WTC11 (cell line): Measurements from ENCODE around the gene BLOC1S4.

Experiments
- AR ChIP-seq: fragments of 250-450 bp; sonication (Bioruptor Pico); IDR thresholded peaks from 2 replicates; pipeline ENCODE4 v1.9.0; 2021; ENCODE audit warnings: mild to moderate bottlenecking
- ATF6 ChIP-seq: sonication (generic); formaldehyde crosslinking; IDR thresholded peaks from 2 replicates; pipeline ENCODE4 v1.8.1; 2023; ENCODE audit warnings: mild to moderate bottlenecking, missing genetic modification reagents
- CREB1 ChIP-seq: sonication (generic); formaldehyde crosslinking; IDR thresholded peaks from 2 replicates; pipeline ENCODE4 v1.8.0; 2023; ENCODE audit warnings: mild to moderate bottlenecking, missing genetic modification reagents
- ETV6 ChIP-seq: sonication (generic); formaldehyde crosslinking; IDR thresholded peaks from 2 replicates; pipeline ENCODE4 v1.8.1; 2022; ENCODE audit warnings: mild to moderate bottlenecking, missing genetic modification reagents
- NR3C1 ChIP-seq: sonication (generic); formaldehyde crosslinking; conservative IDR thresholded peaks from 2 replicates; pipeline ENCODE4 v1.8.1; 2023; ENCODE audit warnings: low read depth, mild to moderate bottlenecking, missing genetic modification reagents
- OVOL2 ChIP-seq: fragments of 250-450 bp; sonication (Bioruptor Pico); IDR thresholded peaks from 2 replicates; pipeline ENCODE4 v1.9.0; 2021; ENCODE audit warnings: mild to moderate bottlenecking, borderline replicate concordance
- TF ChIP-seq, protein P1 (sequence below): fragments of 200-600 bp; IDR thresholded peaks from 2 replicates; pipeline ENCODE4 v1.8.0; 2022; ENCODE audit warnings: antibody characterized with exemption
- TF ChIP-seq, protein P2 (sequence below): sonication (generic); formaldehyde crosslinking; IDR thresholded peaks from 2 replicates; pipeline ENCODE4 v1.8.1; 2022; ENCODE audit warnings: low read depth, missing genetic modification reagents, borderline replicate concordance
- TF ChIP-seq, protein P3 (sequence below): sonication (generic); formaldehyde crosslinking; IDR thresholded peaks from 2 replicates; pipeline ENCODE4 v1.8.0; 2022; ENCODE audit warnings: mild to moderate bottlenecking, missing genetic modification reagents

DNA sequence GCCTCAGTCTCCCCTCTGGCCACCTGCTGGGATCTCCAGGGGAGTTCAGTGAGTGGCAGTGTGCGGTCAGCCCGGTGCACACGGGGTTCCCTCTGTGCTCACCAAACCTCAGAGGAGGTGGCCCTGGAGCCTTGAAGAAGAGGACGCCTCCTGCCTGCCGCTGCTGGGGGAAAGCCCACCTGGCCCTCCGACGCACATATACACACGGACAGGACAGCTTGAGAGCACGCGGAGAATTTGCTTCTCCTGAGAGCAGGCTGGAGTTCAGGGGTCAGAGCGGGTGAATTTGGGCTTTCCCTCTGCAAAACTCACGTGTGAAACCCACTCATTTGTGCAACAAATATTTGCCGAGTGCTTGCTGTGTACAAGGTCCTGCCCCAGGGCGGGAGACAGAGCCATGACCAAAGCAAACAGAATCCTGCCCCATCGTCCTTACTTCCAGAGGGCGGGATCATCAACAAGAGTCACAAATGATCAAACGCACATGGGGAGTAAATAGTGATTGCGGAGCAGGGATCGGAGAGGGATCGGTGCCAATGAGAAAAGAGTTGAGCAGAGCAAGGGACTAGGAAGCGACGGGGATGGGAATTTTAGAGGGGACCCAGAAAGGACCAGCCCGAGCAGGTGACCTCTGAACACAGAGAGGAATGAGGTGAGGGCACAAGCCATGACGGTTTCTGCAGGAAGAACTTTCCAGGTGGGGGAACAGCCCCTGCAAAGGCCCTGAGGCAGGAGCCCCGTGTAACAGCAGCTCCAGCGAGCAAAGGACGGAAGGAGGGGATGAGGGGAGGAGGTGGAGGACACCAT lies 17.6 kb downstream of the BLOC1S4 start:
- TF ChIP-seq NR3C1 (CRISPR knock-in tag) (no peak), ETV6 (CRISPR knock-in tag) (no peak), CREB1 (CRISPR knock-in tag) (no peak), AR (no peak), ATF6 (no peak), OVOL2 (CRISPR knock-in tag) (no peak)
- TF ChIP-seq, protein P1, sequence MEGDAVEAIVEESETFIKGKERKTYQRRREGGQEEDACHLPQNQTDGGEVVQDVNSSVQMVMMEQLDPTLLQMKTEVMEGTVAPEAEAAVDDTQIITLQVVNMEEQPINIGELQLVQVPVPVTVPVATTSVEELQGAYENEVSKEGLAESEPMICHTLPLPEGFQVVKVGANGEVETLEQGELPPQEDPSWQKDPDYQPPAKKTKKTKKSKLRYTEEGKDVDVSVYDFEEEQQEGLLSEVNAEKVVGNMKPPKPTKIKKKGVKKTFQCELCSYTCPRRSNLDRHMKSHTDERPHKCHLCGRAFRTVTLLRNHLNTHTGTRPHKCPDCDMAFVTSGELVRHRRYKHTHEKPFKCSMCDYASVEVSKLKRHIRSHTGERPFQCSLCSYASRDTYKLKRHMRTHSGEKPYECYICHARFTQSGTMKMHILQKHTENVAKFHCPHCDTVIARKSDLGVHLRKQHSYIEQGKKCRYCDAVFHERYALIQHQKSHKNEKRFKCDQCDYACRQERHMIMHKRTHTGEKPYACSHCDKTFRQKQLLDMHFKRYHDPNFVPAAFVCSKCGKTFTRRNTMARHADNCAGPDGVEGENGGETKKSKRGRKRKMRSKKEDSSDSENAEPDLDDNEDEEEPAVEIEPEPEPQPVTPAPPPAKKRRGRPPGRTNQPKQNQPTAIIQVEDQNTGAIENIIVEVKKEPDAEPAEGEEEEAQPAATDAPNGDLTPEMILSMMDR, result no peak
- TF ChIP-seq, protein P2, sequence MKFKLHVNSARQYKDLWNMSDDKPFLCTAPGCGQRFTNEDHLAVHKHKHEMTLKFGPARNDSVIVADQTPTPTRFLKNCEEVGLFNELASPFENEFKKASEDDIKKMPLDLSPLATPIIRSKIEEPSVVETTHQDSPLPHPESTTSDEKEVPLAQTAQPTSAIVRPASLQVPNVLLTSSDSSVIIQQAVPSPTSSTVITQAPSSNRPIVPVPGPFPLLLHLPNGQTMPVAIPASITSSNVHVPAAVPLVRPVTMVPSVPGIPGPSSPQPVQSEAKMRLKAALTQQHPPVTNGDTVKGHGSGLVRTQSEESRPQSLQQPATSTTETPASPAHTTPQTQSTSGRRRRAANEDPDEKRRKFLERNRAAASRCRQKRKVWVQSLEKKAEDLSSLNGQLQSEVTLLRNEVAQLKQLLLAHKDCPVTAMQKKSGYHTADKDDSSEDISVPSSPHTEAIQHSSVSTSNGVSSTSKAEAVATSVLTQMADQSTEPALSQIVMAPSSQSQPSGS (CRISPR knock-in tag), result no peak
- TF ChIP-seq, protein P3, sequence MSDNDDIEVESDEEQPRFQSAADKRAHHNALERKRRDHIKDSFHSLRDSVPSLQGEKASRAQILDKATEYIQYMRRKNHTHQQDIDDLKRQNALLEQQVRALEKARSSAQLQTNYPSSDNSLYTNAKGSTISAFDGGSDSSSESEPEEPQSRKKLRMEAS (CRISPR knock-in tag), result no peak
